WTC11 (cell line): ENCODE data around the gene ANKRD9. TPM values are rescaled to one million over a fixed set of nuclear protein-coding genes. Genes with fewer than 3 reads are reported as not detected.
"Not testable (repeated sequence)": the region's sequence is repeated elsewhere in the genome, so short reads cannot be mapped to it uniquely, and the experiment has no call there.

Source experiments
- ATAC-seq: fragments of 200-7000 bp; cut with Tn5 transposase; 2 replicates; pipeline ENCODE4 v1.10.0; 2021; ENCODE audit warnings: mild to moderate bottlenecking, moderate library complexity
- CTCF ChIA-PET: fragments of 300-600 bp; sonication (Branson Sonifier 250); formaldehyde crosslinking; loops from one replicate; lab custom pipeline; 2021; ENCODE audit warnings: antibody characterized with exemption; lab: Charles Lee
- POLR2A ChIA-PET: fragments of 350-600 bp; sonication (Branson Sonifier 250); formaldehyde crosslinking; loops from one replicate; lab custom pipeline; 2021; ENCODE audit warnings: antibody characterized with exemption; lab: Charles Lee
- DNase-seq: peaks from one replicate; pipeline ENCODE4 v3.0.0; 2021; ENCODE audit warnings: low spot score
- H3K27ac Mint-ChIP-seq: 2 replicates; pipeline ENCODE4 v1.8.0; 2021; ENCODE audit warnings: mixed read lengths
- H3K27me3 Mint-ChIP-seq: 2 replicates; pipeline ENCODE4 v1.8.0; 2021; ENCODE audit warnings: low read depth, mild to moderate bottlenecking, moderate library complexity, mixed read lengths
- H3K36me3 Mint-ChIP-seq: 2 replicates; pipeline ENCODE4 v1.8.0; 2021; ENCODE audit warnings: mixed read lengths
- H3K4me1 Mint-ChIP-seq: 2 replicates; pipeline ENCODE4 v1.8.0; 2022; ENCODE audit warnings: mixed read lengths
- H3K4me3 Mint-ChIP-seq: 2 replicates; pipeline ENCODE4 v1.8.0; 2021; ENCODE audit warnings: mild to moderate bottlenecking, moderate library complexity, mixed read lengths
- H3K9me3 Mint-ChIP-seq: 2 replicates; pipeline ENCODE4 v1.8.0; 2021; ENCODE audit warnings: mixed read lengths
- E2F5 ChIP-seq: sonication (generic); formaldehyde crosslinking; IDR thresholded peaks from 2 replicates; pipeline ENCODE4 v1.8.1; 2022; ENCODE audit warnings: mild to moderate bottlenecking, moderate library complexity, missing genetic modification reagents
- FOXP4 ChIP-seq: sonication (generic); formaldehyde crosslinking; IDR thresholded peaks from 2 replicates; pipeline ENCODE4 v1.8.0; 2022; ENCODE audit warnings: mild to moderate bottlenecking, missing genetic modification reagents
- GTF2I ChIP-seq: fragments of 250-450 bp; sonication (Bioruptor Pico); conservative IDR thresholded peaks from 2 replicates; pipeline ENCODE4 v1.4.0; 2021; ENCODE audit warnings: mild to moderate bottlenecking
- IRF2 ChIP-seq: sonication (generic); formaldehyde crosslinking; IDR thresholded peaks from 2 replicates; pipeline ENCODE4 v1.8.0; 2022; ENCODE audit warnings: low read depth, missing genetic modification reagents, borderline replicate concordance
- NR2C2 ChIP-seq: sonication (generic); formaldehyde crosslinking; IDR thresholded peaks from 2 replicates; pipeline ENCODE4 v1.8.0; 2022; ENCODE audit warnings: mild to moderate bottlenecking, missing genetic modification reagents
- RELA ChIP-seq: sonication (generic); formaldehyde crosslinking; IDR thresholded peaks from 2 replicates; pipeline ENCODE4 v1.8.1; 2022; ENCODE audit warnings: missing genetic modification reagents, mild to moderate bottlenecking, borderline replicate concordance
- SMAD4 ChIP-seq: sonication (generic); formaldehyde crosslinking; IDR thresholded peaks from 2 replicates; pipeline ENCODE4 v1.8.0; 2022; ENCODE audit warnings: mild to moderate bottlenecking, missing genetic modification reagents
- TEAD4 ChIP-seq: sonication (generic); formaldehyde crosslinking; IDR thresholded peaks from 2 replicates; pipeline ENCODE4 v1.8.0; 2022; ENCODE audit warnings: mild to moderate bottlenecking, missing genetic modification reagents
- ZNF121 ChIP-seq: sonication (generic); formaldehyde crosslinking; IDR thresholded peaks from 2 replicates; pipeline ENCODE4 v1.8.0; 2023; ENCODE audit warnings: missing genetic modification reagents
- ZNF138 ChIP-seq: sonication (generic); formaldehyde crosslinking; conservative IDR thresholded peaks from 2 replicates; pipeline ENCODE4 v1.8.1; 2022; ENCODE audit warnings: mild to moderate bottlenecking, moderate library complexity, missing genetic modification reagents
- ZNF425 ChIP-seq: fragments of 250-450 bp; sonication (Bioruptor Pico); conservative IDR thresholded peaks from 2 replicates; pipeline ENCODE4 v1.9.0; 2021; ENCODE audit warnings: mild to moderate bottlenecking
- total RNA-seq: library from RNA; stranded (reverse); gene quantifications from 3 replicates; pipeline ENCODE4 v1.2.3, GENCODE V29; 2021

ANKRD9 gene
- total RNA-seq, 1 experiment from 2014 or later: 63.8 TPM

- TF ChIP-seq FOXP4 (CRISPR knock-in tag): no peak
These were observed 13.6 kb upstream of the ANKRD9 start (continued) for GRCh38 chr14:102523200-102523568.

GRCh38 chr14:102519709-102520108, 10.1 kb upstream of the ANKRD9 start:
- POLR2A ChIA-PET, H3K27ac Mint-ChIP-seq, H3K9me3 Mint-ChIP-seq, DNase-seq, ATAC-seq, H3K36me3 Mint-ChIP-seq, H3K4me3 Mint-ChIP-seq: not testable (repeated sequence)
- CTCF ChIA-PET: interaction anchor here (0.6 kb wide), 1 partner anchor 402 kb away, joined by 4 read pairs; no protein-coding TSS in a partner anchor
- Mint-ChIP-seq H3K4me1 (peaks cover 13% of the 10 kb centered on the region), H3K27me3 (peaks cover 13% of the 10 kb centered on the region)

GRCh38 chr14:102518063-102518648, 8.6 kb upstream of the ANKRD9 start:
- ATAC-seq: no peak
- H3K27ac Mint-ChIP-seq: no peak overlapping the region; the same call in 1 of the 2 replicates
- no peak for DNase-seq
- H3K4me1 Mint-ChIP-seq: peaks cover 7% of the 10 kb centered on the region
- H3K27me3 Mint-ChIP-seq: peaks cover 14% of the 10 kb centered on the region
- CTCF ChIA-PET: interaction anchor here (0.5 to 1.7 kb wide), 8 partner anchors 8 to 254 kb away, joined by 3 to 9 read pairs (median 4); partner anchors contain the start of gene ANKRD9
- H3K4me3 Mint-ChIP-seq: peak overlapping the region; percentile 83
- no peaks in the 10 kb centered on the region for H3K36me3 Mint-ChIP-seq
- H3K9me3 Mint-ChIP-seq: no peaks in the 10 kb centered on the region
- TF ChIP-seq SMAD4 (CRISPR knock-in tag): no peak
- POLR2A ChIA-PET: no interaction called here

- Mint-ChIP-seq H3K36me3 (no peaks in the 10 kb centered on the region), H3K4me1 (peaks cover 4% of the 10 kb centered on the region; the same call in 1 of the 2 replicates), H3K4me3 (peak overlapping the region; percentile 83), H3K27me3 (peaks cover 14% of the 10 kb centered on the region), H3K27ac (no peak overlapping the region), H3K9me3 (no peaks in the 10 kb centered on the region)
- CTCF ChIA-PET: interaction anchor here (0.5 to 1.7 kb wide), 8 partner anchors 8 to 255 kb away, joined by 3 to 9 read pairs (median 4); partner anchors contain the start of gene ANKRD9
- peak; percentile 18 for ATAC-seq
- POLR2A ChIA-PET: no interaction called here
- peak; percentile 48 for DNase-seq
- TF ChIP-seq TEAD4 (CRISPR knock-in tag) (peak; percentile 31; the same call in 1 of the 2 replicates), GTF2I (CRISPR knock-in tag) (peak; percentile 55; the same call in 1 of the 2 replicates), NR2C2 (CRISPR knock-in tag) (no peak), E2F5 (CRISPR knock-in tag) (peak; percentile 5; the same call in 1 of the 2 replicates), ZNF121 (CRISPR knock-in tag) (peak; percentile 97), ZNF425 (CRISPR knock-in tag) (no peak), IRF2 (CRISPR knock-in tag) (0 out of 2 replicates have a peak, but pooled peaks have one; percentile 41), RELA (CRISPR knock-in tag) (peak; percentile 61; the same call in 1 of the 2 replicates), ZNF138 (CRISPR knock-in tag) (peak; percentile 60; the same call in 1 of the 2 replicates)
These were observed 8.0 kb upstream of the ANKRD9 start for GRCh38 chr14:102517392-102518062.
